ENCODE results near the gene IRAK1.
A peak's percentile ranks its signal among the peaks of the same experiment; 100 is the strongest.

IRAK1 gene

DNA sequence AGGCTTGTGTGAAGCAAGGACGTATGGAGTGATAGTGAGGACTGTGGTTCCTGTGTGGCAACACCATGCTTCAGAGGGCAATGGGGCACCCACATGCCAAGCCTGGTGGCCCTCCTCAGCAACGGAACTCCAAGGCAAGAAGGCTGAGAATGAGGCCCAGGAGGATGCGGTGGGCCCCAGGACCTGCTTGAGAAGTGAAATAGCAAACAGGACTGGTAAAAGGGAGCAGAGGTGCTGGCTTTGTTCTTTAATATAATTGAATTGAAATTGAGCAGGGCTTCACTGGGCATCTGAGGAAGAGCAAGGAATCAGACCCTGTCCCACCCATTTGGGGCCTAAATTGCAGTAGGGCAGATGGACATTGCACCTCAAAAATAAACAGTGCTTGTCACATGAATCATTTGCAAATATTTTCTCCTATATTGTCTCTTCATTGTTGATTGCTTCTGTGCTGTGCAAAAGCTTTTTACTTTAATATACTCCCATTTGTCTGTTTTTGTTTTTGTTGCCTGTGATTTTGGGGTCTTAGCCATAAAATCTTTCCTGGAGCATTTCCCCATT, 44.9 kb downstream of the IRAK1 start:
- Mint-ChIP-seq H3K4me1 (peaks cover 15% of the 10 kb centered on the region), H3K27ac (peak overlapping the region; percentile 93), H3K36me3 (peaks cover 31% of the 10 kb centered on the region), H3K9me3 (no peaks in the 10 kb centered on the region), H3K4me3 (peak overlapping the region; percentile 97)
- no peak for DNase-seq (ENCODE audit: low spot score in 2 of 2)
- ATAC-seq = no peak

DNA sequence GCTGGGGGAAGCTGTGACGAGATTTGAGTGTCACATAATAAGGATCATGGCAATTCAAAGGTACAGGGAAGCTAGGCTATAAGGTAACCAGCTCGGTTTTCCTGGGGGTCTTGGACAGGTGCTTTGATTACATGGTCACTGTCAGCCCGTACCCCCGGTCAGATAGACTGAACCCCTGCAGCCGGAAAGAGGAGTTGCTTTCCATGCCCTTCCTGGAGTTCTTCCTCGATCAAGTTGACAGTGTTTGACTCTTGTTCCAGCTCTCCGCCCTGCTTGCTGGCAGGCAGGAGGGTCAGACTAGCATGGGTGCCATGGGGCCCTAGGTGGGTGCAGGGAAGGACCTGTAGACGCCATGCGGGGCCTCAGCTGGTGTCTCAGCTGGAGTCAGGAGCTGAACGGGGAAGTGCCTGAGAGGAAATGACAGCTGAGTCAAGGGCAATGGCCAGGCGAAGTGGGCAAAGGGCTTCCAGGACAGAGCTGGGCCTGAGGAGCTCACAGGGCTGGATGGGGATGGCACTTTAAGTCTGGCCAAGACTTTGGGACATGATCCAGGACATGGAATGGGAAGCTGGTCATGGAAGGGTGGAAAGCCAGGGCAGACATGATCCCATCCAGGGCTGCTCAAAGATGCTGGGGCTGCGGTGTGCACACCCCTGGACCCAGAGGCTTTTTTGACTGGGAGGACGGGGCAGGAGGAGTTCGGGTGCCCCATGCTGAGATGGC, 45.5 kb downstream of the IRAK1 start:
- DNase-seq (ENCODE audit: low spot score in 2 of 2) (peak in 1 of 2 donors; percentile 52), ATAC-seq (no peak)
- Mint-ChIP-seq H3K4me3 (peak overlapping the region; percentile 97), H3K9me3 (no peaks in the 10 kb centered on the region), H3K4me1 (peaks cover 15% of the 10 kb centered on the region), H3K36me3 (peaks cover 37% of the 10 kb centered on the region), H3K27ac (peak overlapping the region; percentile 93)

DNA sequence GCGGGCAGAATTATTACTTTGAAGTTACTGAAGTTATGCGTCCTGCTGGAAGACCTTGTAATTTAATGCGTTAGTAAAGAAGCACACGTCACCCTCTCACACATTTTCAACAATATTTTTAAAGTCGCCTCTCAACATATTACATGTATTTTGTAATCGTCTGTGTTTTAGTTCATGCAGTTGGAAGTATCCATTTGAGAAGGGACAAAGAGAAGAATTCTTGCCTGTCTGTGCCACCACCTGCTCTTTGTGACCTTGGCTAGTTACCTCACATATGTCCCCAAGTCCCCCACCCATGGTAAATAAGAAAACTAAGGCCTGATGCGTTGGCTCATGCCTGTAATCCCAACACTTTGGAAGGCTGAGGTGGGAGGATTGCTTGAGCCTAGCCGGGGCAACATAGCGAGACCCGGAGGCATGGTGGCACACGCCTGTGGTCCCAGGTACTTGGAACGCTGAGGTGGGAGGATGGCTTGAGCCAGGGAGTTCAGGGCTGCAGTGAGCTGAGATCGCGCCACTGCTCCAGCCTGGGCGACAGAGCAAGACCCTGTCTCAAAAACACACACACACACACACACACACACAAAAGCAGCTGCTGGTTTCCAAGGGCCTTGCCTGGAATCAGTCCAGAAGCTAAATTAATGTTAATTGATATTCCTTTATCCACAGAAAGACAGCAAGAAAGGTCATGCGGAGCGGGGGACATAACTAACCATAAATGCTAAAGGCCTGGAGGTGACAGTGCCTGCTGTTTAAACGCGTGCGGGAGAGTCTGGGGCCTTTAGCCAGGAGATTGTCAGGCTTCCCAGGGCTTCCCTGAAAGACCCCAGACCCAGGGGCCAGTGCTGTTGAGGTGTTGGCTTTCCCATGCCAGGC, 46.3 kb downstream of the IRAK1 start:
- Mint-ChIP-seq H3K4me3 (peak overlapping the region; percentile 97), H3K36me3 (peaks cover 45% of the 10 kb centered on the region), H3K4me1 (peaks cover 16% of the 10 kb centered on the region), H3K27ac (peak overlapping the region; percentile 93), H3K9me3 (no peaks in the 10 kb centered on the region)
- ATAC-seq (no peak), DNase-seq (ENCODE audit: low spot score in 2 of 2) (peak in 1 of 2 donors; percentile 54)

DNA sequence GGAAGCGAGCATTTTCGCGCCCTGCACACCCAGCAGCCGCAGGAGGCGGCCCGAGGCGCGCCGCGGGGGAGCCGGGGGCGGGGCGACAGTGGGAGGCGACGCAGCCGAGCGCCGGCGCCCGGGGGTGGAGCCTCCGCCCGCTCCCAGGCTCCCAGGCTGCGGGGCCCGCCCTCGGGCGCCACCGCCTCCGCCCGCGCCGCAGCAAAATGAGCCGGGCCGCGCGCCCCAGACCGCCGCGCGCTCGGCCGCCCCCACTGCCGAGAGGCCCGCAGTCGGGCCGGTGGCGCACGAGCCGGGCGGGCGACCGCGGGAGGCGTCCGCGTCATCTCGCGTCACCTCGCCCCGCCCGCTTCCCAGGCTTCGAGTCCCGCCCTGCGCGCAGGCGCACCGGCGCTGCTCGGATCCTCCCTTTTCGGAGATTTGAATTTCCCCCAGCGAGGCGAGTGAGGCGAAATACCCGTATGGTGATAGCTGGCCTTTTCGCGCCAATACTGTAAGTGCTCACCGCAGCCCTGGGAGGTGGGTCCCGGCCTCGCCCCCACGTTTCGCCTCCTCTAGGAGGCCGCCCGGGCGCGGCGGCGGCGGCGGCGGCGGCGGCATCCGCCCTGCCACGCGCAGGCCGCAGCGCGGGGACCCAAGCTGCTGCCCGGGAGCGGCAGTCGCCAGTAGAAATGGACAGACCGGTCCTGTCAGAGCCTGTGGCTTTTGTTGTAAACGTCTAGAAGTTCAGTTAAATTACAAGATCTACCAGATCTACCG, 47.2 kb downstream of the IRAK1 start, which contains the start of gene TMEM187:
Gene TMEM187, plus strand, starts transcription at position 387 of the 759 bp plus-strand sequence. CDS start 9,309 bp downstream, outside the sequence.
- DNase-seq (ENCODE audit: low spot score in 2 of 2) (peak; percentile 71 to 90), ATAC-seq (peak; percentile 71)
- Mint-ChIP-seq H3K36me3 (peaks cover 53% of the 10 kb centered on the region), H3K4me1 (peaks cover 24% of the 10 kb centered on the region), H3K27ac (peak within 1 kb of the TSS; percentile 100), H3K9me3 (no peaks in the 10 kb centered on the region), H3K4me3 (peak within 1 kb of the TSS; percentile 97)

DNA sequence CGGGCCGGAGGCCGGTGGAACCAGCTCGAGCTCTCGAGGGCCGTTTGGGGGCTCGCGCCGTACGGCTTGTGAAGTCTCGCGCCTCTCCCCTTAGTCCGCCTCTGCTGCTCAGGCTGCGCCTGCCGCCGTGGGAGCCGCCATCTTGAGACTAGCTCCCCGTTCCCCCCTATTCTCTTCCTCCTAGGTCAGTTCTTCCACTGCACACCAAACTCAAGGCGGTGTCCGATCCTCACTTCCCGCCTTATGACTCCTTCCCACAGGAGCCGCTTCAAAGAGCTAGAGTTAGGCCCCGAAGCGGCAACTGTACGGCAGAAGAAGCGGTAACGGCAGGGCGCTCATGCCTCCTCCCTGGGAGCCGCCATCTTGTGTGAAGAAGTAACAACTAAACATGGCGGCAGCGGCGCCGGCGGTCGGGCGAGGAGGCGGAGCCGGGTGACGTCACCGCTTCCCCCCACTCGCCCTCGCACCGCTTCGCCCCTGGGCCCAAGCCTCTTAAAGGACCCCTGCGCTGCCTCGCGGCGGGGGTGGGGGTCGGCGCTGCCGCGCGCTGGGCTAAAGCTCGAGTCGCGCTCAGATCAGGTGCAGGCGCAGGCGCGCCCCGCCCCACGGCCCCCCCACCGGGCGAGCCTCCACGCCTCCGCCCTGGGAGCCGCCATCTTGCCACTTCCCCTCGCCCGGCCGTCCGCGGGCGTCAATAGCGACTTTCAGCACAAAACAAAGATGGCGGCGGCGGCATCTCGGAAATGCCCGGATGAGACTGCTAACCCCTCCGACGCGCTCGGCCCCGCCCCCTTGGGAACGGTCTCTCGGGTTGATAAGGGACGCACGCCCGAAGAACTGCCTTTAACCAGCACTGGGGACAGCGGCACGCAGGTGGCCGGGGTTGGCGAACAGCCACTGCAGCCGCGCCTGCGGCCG, 48.0 kb downstream of the IRAK1 start, which contains the start of gene HCFC1:
Gene HCFC1, minus strand, starts transcription at position 369 of the 918 bp plus-strand sequence. CDS start 978 bp downstream, outside the sequence.
- no peaks in the 10 kb centered on the region for H3K9me3 Mint-ChIP-seq
- H3K4me3 Mint-ChIP-seq = peak within 1 kb of the TSS; percentile 97
- peak; percentile 58 for ATAC-seq
- DNase-seq (ENCODE audit: low spot score in 2 of 2) = peak; percentile 73 to 93
- peaks cover 33% of the 10 kb centered on the region for H3K4me1 Mint-ChIP-seq
- peaks cover 62% of the 10 kb centered on the region for H3K36me3 Mint-ChIP-seq
- H3K27ac Mint-ChIP-seq = peak within 1 kb of the TSS; percentile 100

DNA sequence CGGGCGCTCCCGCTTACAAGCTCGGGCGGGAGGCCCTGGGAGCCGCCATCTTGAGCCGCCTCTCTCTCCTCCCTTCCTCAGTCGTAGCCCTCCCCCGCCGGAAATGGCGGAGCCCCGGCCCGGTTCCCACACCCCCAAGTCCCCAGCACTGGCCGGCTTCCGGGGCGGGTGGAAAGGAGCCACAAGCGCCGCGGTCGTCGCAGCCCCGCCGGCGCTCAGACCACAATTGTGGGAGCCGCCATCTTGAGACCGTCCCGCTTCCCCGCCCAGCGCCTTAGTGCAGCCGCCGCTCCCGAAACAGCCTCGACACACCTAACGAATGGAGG, 48.6 kb downstream of the IRAK1 start:
- Mint-ChIP-seq H3K4me3 (peak overlapping the region; percentile 97), H3K27ac (peak overlapping the region; percentile 100), H3K9me3 (no peaks in the 10 kb centered on the region), H3K36me3 (peaks cover 68% of the 10 kb centered on the region), H3K4me1 (peaks cover 39% of the 10 kb centered on the region)
- peak; percentile 62 to 89 for DNase-seq (ENCODE audit: low spot score in 2 of 2)
- ATAC-seq = peak; percentile 63

DNA sequence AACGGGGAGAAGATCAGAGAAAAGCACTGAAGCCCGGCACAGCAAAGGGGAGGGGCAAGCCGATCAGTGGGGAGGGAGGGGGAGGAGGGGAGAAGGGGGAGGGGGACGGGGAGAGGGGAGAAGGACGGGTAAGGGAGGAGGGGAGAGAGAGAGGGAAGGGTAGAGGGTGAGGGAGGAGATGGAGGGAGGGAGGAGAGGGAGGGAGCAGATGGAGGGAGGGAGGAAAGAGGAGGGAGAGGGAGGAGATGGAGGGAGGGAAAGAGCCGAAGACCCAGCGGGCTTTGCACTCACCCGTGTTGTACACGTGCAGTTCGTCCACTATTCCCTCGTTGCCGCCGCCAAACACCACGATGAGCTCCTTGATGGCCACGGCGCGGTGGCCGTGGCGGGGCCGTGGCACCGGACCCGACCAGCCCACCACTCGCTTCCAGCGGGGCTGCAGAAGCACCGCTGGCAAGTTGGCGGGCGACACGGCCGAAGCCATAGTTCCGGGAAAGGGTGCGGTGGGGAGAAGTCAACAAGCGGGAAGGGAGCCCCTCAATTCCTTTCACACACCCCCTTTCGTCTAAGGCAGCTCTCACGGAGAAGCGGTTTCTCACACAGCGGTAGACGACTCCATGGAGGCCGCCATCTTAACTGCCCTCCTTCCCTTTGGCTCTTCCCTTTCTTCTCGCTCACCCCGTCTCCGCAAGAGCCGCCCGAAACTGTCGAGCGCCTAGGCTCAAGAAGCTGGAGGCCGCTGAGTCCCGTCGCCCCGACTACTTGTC, 49.2 kb downstream of the IRAK1 start:
- H3K27ac Mint-ChIP-seq = peak overlapping the region; percentile 100
- no peaks in the 10 kb centered on the region for H3K9me3 Mint-ChIP-seq
- peak overlapping the region; percentile 97 for H3K4me3 Mint-ChIP-seq
- H3K36me3 Mint-ChIP-seq = peaks cover 72% of the 10 kb centered on the region
- no peak for DNase-seq (ENCODE audit: low spot score in 2 of 2)
- H3K4me1 Mint-ChIP-seq = peaks cover 40% of the 10 kb centered on the region
- peak; percentile 1 for ATAC-seq

DNA sequence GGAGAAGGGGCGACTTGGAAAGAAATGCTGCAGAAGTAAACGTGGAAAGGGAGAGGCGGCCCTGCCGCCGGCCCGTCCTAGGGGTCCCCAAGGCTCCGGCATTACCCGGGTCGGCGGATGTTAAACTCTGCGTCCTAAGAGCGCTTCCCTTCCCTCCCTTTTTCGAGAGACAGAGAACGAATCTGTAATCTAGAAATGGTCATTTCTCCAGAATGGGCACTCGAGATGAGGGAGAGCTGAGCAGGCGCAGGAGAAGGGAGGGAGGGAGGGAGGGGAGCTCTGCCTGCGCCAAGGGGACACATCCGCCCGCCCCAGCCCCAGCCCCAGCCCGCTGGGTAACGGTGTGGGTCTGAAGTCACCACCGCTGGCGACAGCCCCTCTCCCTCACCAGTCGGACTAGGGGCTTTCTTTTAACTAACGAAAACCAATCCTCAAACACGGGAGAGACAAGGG, 49.8 kb downstream of the IRAK1 start:
- peaks cover 78% of the 10 kb centered on the region for H3K36me3 Mint-ChIP-seq

DNA sequence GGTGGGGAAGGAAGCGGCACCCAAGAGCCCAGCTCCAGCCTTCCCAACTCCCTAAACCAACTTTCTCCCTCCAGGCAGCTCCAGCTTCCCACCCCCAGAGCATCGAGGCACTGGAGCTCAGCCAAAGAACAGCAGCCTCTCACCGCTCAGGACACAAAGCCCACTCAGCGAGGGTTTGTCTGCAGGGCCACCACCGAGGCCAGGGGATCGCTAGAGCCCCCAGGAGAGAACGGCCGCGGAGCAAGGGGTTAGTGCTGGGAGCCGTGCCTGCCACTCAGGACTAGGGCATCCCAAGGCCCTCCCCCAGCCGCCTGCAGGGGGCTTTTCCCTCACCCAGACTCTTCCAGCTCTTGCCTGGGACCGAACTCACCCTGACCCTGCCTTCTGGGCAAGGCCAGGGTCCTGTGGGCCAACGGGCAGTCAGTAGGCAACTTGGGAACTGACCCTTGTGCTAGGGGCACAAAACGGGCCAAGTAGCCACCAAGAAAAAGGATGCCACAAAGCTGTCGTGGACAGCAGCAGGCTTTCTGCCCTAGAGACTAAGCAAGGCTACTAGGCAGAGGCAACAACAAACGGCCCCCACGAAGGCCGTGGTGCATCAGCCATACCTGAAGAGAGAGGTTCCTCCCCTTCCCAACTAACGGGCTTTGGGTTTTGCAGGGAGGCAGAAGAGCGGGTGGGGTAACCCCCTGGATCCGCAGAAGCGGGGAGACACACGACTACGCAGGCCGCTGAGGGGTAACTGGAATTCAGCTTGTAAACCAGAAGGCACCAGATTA, 50.4 kb downstream of the IRAK1 start:
- Mint-ChIP-seq H3K27ac (peak overlapping the region; percentile 89), H3K36me3 (peaks cover 84% of the 10 kb centered on the region), H3K9me3 (no peaks in the 10 kb centered on the region), H3K4me1 (peaks cover 39% of the 10 kb centered on the region), H3K4me3 (peak overlapping the region; percentile 97)
- DNase-seq (ENCODE audit: low spot score in 2 of 2) (no peak), ATAC-seq (no peak)

More for the DNA sequence above, 49.8 kb downstream of the IRAK1 start:
- DNase-seq (ENCODE audit: low spot score in 2 of 2) (no peak), ATAC-seq (no peak)
- peak overlapping the region; percentile 97 for H3K4me3 Mint-ChIP-seq
- no peaks in the 10 kb centered on the region for H3K9me3 Mint-ChIP-seq
- peak overlapping the region; percentile 89 for H3K27ac Mint-ChIP-seq
- peaks cover 45% of the 10 kb centered on the region for H3K4me1 Mint-ChIP-seq

DNA sequence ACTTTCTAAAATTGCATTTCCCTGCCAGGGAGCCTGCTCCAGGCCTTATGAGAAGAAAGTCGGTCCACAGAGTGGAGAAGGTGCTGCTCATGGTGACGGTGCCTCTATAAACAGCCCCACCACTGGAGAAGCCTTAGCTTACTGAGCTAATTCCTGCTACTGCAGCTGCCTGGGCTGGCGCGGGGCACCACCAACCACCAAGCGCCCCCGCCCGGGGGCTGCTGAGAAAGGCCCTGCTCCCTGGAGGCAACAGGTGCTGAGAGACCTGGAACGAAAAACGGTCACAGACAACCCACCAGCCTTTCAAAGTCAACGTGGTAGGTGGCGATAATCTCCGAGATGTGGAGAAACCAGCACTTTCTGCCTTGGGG, 51.0 kb downstream of the IRAK1 start:
- Mint-ChIP-seq H3K4me3 (peak overlapping the region; percentile 97), H3K36me3 (peaks cover 90% of the 10 kb centered on the region), H3K9me3 (no peaks in the 10 kb centered on the region), H3K4me1 (peaks cover 34% of the 10 kb centered on the region), H3K27ac (peak overlapping the region; percentile 89)
- ATAC-seq = no peak
- no peak for DNase-seq (ENCODE audit: low spot score in 2 of 2)

DNA sequence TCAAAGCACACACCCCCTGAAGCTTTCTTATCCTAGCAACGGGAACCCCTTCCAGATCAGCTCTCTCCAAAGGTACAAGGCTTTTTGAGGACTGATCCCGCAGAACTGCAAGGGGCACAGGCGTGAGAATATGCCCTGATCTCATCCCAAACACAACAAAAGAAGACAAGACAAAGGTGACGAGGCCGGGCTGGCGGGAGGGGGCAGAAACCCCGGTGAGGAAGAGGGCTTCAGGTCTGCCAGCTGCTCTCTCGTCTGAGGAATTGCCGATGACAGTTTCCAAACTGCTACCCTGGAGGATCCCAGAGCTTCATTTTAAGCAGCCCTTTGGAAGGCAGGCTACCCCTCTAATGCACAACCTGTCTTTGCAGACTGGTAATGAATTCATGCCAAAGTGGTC, 51.4 kb downstream of the IRAK1 start:
- Mint-ChIP-seq H3K27ac (peak overlapping the region; percentile 97), H3K4me1 (peaks cover 34% of the 10 kb centered on the region), H3K4me3 (peak overlapping the region; percentile 97), H3K9me3 (no peaks in the 10 kb centered on the region), H3K36me3 (peaks cover 92% of the 10 kb centered on the region)
- no peak for ATAC-seq
- DNase-seq (ENCODE audit: low spot score in 2 of 2) = no peak

DNA sequence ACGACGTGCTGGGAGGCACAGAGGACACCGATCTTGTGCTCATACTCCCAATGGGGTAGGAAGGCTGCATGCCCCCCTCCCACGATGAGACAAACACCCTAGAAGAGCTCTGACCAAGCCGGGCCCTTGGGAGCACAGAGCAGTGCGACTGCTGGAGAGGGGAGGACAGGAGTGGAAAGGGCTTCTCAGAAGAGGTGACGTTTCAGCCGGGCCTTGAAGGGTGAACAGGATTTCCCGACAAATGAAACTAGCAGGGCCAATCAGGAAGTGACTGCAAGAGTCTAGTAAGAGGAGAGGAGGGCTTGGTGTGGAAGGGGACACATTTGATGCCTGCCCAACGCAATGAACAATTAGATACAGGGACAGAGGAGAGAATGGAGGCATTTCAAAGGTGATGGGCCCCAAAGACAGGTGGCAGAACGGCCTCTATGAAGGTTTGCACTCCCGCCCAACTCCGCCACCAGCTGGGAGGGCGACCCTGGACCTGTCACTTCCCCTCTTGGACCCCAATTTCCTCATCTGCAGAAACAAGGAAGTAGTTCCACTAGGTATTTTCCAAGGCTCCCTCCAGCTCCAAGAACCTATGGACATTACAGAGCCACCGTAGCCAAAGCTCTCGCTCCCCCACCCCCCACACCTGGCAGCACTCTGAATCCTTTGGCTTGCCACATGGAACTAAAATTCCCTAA, 52.0 kb downstream of the IRAK1 start:
- H3K4me1 Mint-ChIP-seq = peaks cover 34% of the 10 kb centered on the region
- peak overlapping the region; percentile 97 for H3K27ac Mint-ChIP-seq
- H3K4me3 Mint-ChIP-seq = peak overlapping the region; percentile 97
- H3K9me3 Mint-ChIP-seq = no peaks in the 10 kb centered on the region
- DNase-seq (ENCODE audit: low spot score in 2 of 2) (no peak), ATAC-seq (peak; percentile 2)
- H3K36me3 Mint-ChIP-seq = peaks cover 95% of the 10 kb centered on the region
